Muscle of arm (tissue), 12 donors: ENCODE data around the gene PLTP. TPM values are rescaled to one million over a fixed set of nuclear protein-coding genes. Genes with fewer than 3 reads are reported as not detected.
"Not testable (repeated sequence)": the region's sequence is repeated elsewhere in the genome, so short reads cannot be mapped to it uniquely, and the experiment has no call there.

Experiments used
- DNase-seq: peaks from one replicate; pipeline ENCODE4 v3.0.0-alpha.2; 2013
- polyA plus RNA-seq, 12 donors: library from polyadenylated mRNA; unstranded; fragments of 120-200 nt; gene quantifications; one replicate each; pipeline ENCODE4 v1.2.1, GENCODE V29; 2013; ENCODE audit not compliant: insufficient read length in 12 of 12

PLTP gene
- polyA plus RNA-seq, 12 donors: 13.1 to 54.0 (median 21.1) TPM; not detected in 1

GRCh38 chr20:45921337-45922189 is 9.6 kb upstream of the PLTP start:
- DNase-seq: no peak

GRCh38 chr20:45920462-45921336 is 8.7 kb upstream of the PLTP start:
- DNase-seq: no peak

- peak; percentile 79 for DNase-seq
These were observed 7.8 kb upstream of the PLTP start for GRCh38 chr20:45919542-45920399.

DNA sequence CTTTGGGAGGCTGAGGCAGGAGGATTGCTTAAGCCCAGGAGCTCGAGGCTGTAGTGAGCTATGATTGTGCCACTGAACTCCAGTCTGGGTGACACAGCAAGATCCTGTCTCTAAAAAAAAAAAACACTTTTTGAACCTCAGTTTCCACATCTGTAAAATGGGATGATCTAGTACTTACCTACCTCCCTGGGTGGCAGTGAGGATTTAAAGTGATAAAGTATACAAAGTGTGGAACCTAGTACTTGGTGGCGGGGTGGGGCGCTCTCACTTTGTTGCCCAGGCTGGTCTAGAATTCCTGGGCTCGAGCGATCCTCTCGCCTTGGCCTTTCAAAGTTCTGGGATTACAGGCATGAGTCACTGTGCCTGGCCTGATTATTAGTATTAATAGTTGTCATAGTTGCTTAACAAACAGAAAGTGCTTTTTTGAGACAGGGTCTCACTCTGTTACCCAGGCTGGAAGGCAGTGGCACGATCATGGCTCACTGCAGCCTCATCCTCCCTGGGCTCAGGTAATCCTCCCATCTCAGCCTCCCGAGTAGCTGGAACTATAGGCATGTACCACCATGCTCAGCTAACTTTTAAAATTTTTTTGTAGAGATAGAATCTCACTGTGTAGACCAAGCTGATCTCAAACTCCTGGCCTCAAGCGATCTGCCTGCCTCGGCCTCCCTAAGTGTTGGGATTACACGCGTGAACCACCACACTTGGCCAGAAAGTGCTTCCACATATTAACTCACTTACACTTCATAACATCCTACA is 7.0 kb upstream of the PLTP start:
- DNase-seq: no peak

DNA sequence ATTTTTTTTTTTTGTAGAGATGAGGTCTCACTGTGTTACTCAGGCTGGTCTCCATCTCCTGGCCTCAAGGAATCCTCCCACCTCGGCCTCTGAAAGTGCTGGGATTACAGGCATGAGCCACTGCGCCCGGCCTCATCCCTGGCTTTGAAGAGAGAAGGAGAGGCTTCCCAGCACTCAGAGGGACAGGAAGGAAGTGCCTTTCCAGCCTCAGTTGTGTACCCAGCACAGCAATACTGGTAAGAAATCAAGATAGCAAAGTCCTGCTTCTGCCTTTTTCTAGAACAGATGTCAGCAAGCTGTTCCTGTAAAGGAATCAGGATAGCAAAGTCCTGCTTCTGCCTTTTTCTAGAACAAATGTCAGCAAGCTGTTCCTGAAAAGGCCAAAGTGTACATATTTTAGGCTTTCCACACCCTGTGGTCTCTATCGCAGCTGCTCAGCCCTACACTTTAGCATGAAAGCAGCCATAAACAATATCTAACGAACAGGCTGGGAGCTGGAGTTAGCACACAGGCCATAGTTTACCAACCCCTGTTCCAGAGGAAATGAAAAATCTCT is 6.3 kb upstream of the PLTP start:
- peak; percentile 43 for DNase-seq

DNA sequence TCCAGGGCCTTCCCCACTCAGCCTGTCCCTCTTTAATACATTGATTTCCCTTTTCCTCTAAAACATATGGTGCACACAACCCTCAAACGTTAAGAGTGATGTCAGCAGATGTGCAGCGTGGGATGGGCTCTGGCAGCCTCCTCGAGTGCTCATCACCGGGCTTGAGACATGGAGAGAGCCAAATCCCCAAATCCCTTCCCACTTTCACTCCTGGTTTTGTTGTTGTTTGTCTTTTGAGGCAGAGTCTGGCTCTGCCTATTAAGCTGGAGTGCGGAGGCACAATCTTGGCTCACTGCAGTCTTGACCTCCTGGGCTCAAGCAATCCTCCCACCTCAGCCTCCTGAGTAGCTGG is 5.8 kb upstream of the PLTP start:
- DNase-seq: peak; percentile 73

DNA sequence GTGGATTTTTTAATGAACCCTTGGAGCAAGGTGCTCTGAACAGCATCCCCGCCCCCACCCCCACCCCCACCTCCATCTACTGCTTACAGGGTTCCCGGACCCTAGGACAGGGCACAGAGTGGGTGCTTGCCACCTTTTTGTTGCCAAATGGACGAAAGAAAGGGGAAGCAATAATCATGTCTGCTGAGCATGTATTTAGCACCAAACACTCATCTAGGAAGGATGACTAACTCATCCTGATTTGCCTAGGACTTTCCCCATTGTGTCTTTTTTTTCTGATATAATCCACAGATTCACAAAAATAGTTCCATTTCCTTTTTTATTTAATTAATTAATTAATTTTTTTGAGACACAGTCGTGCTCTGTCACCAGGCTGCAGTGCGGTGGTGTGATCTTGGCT is 1.2 kb upstream of the PLTP start:
- no peak for DNase-seq

GRCh38 chr20:45912344-45912682 is 358 bp upstream of the PLTP start:
- no peak for DNase-seq

DNA sequence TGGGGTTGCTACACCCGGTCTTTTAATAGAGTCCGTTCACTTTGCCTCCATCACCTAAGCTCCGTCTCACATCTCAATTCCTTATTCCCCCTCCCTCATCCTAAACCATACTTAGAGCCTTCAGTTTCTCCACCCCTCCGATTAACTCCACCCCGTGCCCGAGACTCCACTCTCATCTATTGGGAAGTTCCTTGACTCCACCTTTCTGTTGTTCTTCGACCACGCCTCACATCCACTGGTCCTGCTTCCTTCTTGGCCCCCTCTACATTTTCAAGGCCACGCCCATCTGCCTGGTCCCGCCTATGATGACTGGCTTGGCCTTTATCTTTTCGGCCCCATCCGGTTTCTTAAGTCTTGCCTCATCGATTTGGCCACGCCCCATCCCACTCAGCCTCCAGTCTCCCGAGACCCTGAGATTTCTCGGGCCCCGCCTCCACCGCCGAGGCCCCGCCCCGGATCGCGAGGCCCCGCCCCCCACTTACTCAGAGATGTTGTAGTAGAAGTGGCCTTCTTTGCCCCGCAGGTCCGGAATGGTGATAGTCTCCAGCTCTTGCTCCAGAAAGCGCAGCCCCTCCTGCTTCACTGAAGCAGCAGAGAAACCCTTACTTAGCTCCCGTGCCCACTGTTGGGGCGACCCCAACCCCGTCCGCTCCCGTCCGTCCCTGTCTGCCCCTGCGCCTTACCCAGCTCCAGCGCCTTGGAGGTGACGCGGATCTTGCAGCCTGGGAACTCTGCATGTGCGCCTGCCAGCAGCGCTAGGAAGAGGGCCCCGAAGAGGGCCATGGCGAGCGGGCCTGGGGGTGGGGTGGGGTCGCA is 1.1 kb downstream of the PLTP start:
- DNase-seq: peak; percentile 90

- no peak for DNase-seq
These were observed 1.9 kb downstream of the PLTP start for GRCh38 chr20:45909817-45910669.

GRCh38 chr20:45909336-45909808 is 2.6 kb downstream of the PLTP start:
- DNase-seq: no peak

DNA sequence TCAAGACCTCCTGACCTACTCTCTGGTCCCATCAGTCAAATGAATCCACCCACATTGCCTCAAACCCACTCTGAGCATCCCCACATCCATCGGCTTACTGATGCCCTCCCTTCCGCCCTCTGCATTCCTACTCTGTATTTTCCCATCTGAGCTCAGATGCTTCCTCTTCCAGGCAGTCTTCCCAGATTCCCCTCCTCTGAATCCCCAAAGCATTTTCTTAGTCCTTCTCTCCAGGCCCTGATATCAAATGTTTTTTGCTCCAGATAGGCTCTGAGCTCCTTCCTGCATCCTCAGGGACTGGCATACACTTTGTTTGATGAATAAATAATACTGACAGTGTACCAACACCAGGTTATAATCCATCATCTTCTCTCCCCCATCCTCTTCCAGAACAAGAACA is 3.9 kb downstream of the PLTP start:
- DNase-seq: no peak

DNA sequence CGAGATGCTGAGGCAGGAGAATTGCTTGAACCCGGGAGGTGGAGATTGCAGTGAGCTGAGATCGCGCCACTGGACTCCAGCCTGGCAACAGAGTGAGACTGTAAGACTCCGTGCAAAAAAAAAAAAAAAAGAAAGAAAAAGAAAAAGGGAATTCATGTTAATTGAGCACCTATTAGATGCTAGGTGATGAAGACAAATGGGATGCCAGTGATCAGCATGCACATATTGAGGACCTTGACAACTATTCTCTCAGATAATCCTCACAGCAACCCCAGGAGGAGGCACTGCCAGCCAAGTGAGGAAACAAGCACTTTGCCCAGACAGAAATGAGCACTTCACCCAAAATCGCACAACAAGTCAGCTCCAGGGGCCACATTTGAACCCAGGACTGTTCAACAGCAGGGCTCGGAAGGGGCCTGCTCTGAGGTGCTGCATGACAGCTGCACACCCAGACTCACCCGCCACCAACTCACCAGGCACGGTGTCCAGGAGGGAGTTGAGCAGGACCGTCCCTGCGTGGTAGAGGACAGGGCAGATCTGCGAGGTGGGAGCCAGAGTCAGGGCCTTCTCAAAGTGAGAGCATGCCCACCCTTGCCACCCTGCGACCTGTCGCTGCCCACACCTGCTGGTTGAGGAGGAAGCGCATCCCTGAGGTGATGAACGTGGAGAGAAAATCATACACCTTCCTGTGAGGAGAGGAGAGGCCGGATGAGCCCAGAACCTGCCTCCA is 4.6 kb downstream of the PLTP start:
- DNase-seq: no peak

DNA sequence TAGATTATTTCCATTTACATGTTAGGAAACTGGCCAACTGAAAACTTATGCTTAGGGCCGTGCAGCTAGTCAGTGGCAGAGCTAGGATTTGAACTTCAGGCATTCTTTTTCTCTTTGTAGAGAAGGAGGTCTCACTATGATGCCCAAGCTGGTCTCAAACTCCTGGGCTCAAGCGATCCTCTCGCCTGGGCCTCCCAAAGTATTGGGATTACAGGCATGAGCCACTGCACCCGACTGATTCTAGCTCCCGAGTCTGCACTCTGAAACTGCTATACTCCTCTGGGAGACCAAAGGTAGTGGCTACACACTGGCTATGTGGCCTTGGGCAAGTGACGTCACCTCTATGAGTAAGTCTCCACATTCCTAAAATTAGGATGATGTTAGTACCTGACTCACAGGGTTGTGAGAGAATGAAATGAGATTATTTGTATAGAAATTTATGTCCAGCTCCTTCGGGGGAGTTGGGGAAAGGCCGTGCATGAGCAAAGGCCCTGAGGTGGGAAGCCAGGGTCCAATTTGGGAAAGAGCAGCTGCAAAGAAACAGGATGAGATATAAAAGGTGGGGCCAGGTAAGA is 6.4 kb downstream of the PLTP start:
- DNase-seq: no peak

- DNase-seq: no peak
These were observed 7.1 kb downstream of the PLTP start for GRCh38 chr20:45904583-45905504.

GRCh38 chr20:45902199-45902701 is 9.7 kb downstream of the PLTP start:
- DNase-seq: no peak

DNA sequence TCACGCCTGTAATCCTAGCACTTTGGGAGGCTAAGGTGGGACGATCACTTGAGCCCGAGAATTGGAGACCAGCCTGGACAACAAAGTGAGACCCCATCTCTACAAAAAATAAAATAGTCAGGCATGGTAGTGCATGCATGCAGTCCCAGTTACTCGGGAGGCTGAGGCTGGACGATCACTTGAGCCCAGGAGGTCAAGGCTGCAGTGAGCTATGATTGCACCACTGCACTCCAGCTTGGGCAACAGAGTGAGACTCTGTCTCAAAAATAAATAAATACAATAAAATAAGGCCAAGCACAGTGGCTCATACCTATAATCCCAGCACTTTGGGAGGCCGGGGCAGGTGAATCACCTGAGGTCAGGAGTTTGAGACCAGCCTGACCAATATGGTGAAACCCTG is 10.6 kb downstream of the PLTP start:
- not testable (repeated sequence) for DNase-seq
